ENCODE results near the gene COP1.

The COP1 gene

GRCh38 chr1:176055398-176055797, 151.7 kb downstream of the COP1 start:
- H3K27me3 Mint-ChIP-seq (ENCODE audit: low read depth), result no peaks in the 10 kb centered on the region
- no peak overlapping the region for H3K27ac Mint-ChIP-seq
- H3K9me3 Mint-ChIP-seq, result no peaks in the 10 kb centered on the region
- H3K4me3 Mint-ChIP-seq, result no peak overlapping the region
- peaks cover 8% of the 10 kb centered on the region for H3K4me1 Mint-ChIP-seq
- no peak for TF ChIP-seq CTCF (IDR thresholded peaks at IDR 0.05; ENCODE audit: unreplicated experiment in 3 of 3)
- H3K36me3 Mint-ChIP-seq (ENCODE audit: low read depth), result peaks cover 9% of the 10 kb centered on the region

GRCh38 chr1:176051902-176052518, 155.1 kb downstream of the COP1 start:
- no peaks in the 10 kb centered on the region for H3K27me3 Mint-ChIP-seq (ENCODE audit: low read depth)
- no peaks in the 10 kb centered on the region for H3K9me3 Mint-ChIP-seq
- H3K4me1 Mint-ChIP-seq, result peaks cover 10% of the 10 kb centered on the region
- no peak for TF ChIP-seq CTCF (IDR thresholded peaks at IDR 0.05; ENCODE audit: unreplicated experiment in 3 of 3)
- no peak overlapping the region for H3K4me3 Mint-ChIP-seq
- peaks cover 2% of the 10 kb centered on the region for H3K36me3 Mint-ChIP-seq (ENCODE audit: low read depth)
- no peak overlapping the region for H3K27ac Mint-ChIP-seq

GRCh38 chr1:176051402-176051801, 155.7 kb downstream of the COP1 start:
- no peak for TF ChIP-seq CTCF (IDR thresholded peaks at IDR 0.05; ENCODE audit: unreplicated experiment in 3 of 3)

GRCh38 chr1:176049582-176049981, 157.5 kb downstream of the COP1 start:
- H3K9me3 Mint-ChIP-seq, result no peaks in the 10 kb centered on the region
- H3K27ac Mint-ChIP-seq, result no peak overlapping the region
- TF ChIP-seq CTCF (IDR thresholded peaks at IDR 0.05; ENCODE audit: unreplicated experiment in 3 of 3), result no peak
- H3K4me1 Mint-ChIP-seq, result peaks cover 10% of the 10 kb centered on the region
- no peaks in the 10 kb centered on the region for H3K36me3 Mint-ChIP-seq (ENCODE audit: low read depth)
- no peaks in the 10 kb centered on the region for H3K27me3 Mint-ChIP-seq (ENCODE audit: low read depth)
- no peak overlapping the region for H3K4me3 Mint-ChIP-seq

More at GRCh38 chr1:176051402-176051801, 155.7 kb downstream of the COP1 start:
- H3K27me3 Mint-ChIP-seq (ENCODE audit: low read depth), result no peaks in the 10 kb centered on the region
- no peak overlapping the region for H3K4me3 Mint-ChIP-seq
- H3K4me1 Mint-ChIP-seq, result peaks cover 10% of the 10 kb centered on the region
- H3K9me3 Mint-ChIP-seq, result no peaks in the 10 kb centered on the region
- H3K36me3 Mint-ChIP-seq (ENCODE audit: low read depth), result no peaks in the 10 kb centered on the region
- no peak overlapping the region for H3K27ac Mint-ChIP-seq

GRCh38 chr1:176046926-176047325, 160.2 kb downstream of the COP1 start:
- no peak for TF ChIP-seq CTCF (IDR thresholded peaks at IDR 0.05; ENCODE audit: unreplicated experiment in 3 of 3)
- H3K27me3 Mint-ChIP-seq (ENCODE audit: low read depth), result no peaks in the 10 kb centered on the region
- H3K4me1 Mint-ChIP-seq, result peaks cover 10% of the 10 kb centered on the region
- H3K4me3 Mint-ChIP-seq, result no peak overlapping the region
- peaks cover 12% of the 10 kb centered on the region for H3K36me3 Mint-ChIP-seq (ENCODE audit: low read depth)
- H3K27ac Mint-ChIP-seq, result no peak overlapping the region
- no peaks in the 10 kb centered on the region for H3K9me3 Mint-ChIP-seq

GRCh38 chr1:176043537-176043936, 163.5 kb downstream of the COP1 start:
- H3K9me3 Mint-ChIP-seq, result no peaks in the 10 kb centered on the region
- H3K36me3 Mint-ChIP-seq (ENCODE audit: low read depth), result peaks cover 40% of the 10 kb centered on the region
- no peak overlapping the region for H3K4me3 Mint-ChIP-seq
- no peak for TF ChIP-seq CTCF (IDR thresholded peaks at IDR 0.05; ENCODE audit: unreplicated experiment in 3 of 3)
- H3K27me3 Mint-ChIP-seq (ENCODE audit: low read depth), result no peaks in the 10 kb centered on the region
- no peak overlapping the region for H3K27ac Mint-ChIP-seq
- no peaks in the 10 kb centered on the region for H3K4me1 Mint-ChIP-seq

Data from nephron (organoid).